K562 treated with DMSO at 1 percent for 12 hours (cell line): ENCODE measurements around the gene KLK5. TPM values are rescaled to one million over a fixed set of nuclear protein-coding genes. Genes with fewer than 3 reads are reported as not detected.

Source experiments
- total RNA-seq: library from RNA; unstranded; fragments of 300-600 nt; gene quantifications from 2 replicates; pipeline ENCODE4 v1.2.3, GENCODE V29; 2022; ENCODE audit not compliant: insufficient read depth

Gene KLK5
- not detected in 2 replicates for total RNA-seq

DNA sequence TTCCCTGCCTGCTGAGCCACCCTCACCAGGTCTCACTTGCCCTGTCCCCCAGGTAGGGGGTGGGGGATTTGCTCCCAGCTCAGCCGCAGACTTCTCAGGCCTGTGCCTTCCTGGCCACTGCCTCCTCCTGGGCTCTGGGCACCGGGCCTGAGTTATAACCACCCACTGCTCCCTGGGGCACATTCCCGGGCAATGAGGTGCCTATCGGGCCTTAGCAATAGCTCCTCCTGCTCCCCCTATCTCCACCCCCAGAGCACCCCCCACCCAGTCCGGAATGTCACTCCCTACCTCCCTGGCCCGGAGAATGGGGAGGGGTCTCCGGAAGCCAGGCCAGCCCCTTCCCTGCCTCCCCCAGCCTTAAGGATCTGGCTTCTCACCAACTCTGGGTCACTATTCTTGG lies at the start of gene KLK5:
KLK5 (minus strand) TSS at position 129 of the 400 bp plus-strand sequence. CDS start 381 bp downstream, outside the sequence.

GRCh38 chr19:51001515-51001914 lies 48.7 kb upstream of the KLK5 start, which contains the start of gene KLK8:
TSS of gene KLK8 (minus strand) at chr19:51001604. CDS start at chr19:51001167, 437 bp downstream.

GRCh38 chr19:50983625-50984292 lies 30.9 kb upstream of the KLK5 start, which contains the start of gene KLK7:
TSS of gene KLK7 (minus strand) at chr19:50983917. CDS start at chr19:50982399, 1,518 bp downstream.

DNA sequence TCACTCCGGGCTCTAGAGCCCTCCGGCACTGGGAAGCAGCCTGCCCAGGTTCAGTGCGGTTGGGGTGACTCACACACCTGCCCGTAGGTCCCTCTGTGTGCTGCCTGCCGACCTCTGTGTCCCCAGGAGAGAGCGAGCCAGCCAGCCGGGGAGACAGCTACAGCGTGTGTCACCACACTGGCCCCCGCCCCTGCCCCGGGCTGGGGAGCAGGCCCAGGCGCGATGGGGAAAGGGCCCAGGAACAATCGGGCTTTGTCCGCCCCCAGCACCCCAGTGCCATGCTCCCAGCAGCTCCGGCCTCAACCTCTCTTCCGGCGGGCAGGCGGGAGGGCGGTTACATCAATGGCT lies 16.5 kb upstream of the KLK5 start, which contains the start of gene KLK6:
KLK6 (minus strand) TSS at position 179 of the 348 bp plus-strand sequence. CDS start 1,487 bp downstream, outside the sequence.

DNA sequence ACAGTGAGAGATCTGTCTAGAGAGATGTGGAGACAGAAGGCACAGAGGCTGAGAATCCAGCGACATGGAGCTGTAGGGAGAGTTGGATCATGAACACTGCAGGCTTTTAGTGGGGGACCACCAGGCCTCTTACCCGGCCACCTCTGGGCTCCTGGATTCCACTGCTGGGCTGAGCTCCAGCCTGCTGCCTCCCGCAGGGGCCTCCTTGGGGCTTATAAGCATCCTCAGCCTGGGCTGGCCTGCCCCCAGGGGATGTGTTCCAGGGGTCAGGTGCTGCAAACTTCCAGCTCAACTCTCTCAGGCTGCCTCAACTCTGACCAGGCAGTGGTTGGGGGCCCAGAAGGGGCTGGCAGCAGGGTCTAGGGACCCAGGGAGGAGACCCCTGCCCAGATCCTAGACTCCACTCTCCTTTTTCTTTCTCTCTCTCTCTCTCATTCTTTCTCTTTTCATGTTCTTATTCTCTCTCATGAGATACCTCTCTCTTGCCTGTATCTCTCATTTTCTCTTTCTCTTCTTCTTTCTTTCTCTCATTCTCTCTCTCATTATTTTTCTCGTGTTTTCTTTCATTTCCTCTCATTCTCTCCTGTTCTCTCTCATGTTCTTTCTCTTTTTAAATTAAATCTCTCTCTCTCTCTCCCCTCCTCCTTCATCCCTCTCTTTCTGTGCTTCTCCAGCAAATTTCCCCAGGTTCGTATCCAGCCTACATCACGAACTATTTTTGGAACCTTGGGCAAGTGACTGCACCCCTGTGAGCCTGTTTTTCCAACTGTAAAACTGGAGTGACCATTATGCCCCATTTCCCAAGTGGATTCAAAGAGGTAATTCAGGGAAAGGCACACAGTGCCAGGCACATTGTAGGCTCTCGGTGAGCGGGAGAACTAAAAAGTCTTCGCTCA lies 41.4 kb downstream of the KLK5 start, which contains the start of gene KLK4:
KLK4 (minus strand) TSS at position 190 of the 896 bp plus-strand sequence. CDS start 657 bp downstream, outside the sequence.

Other genes starting within 250 kb of the KLK5 start
- 1.1 TPM in 1 of 2 replicates, not detected in the other for gene SHANK1, start 233.2 kb downstream of the KLK5 start, total RNA-seq
- 74.7 and 127 TPM in 2 replicates for gene CLEC11A, start 229.7 kb downstream of the KLK5 start, total RNA-seq
- gene GPR32, start 182.6 kb downstream of the KLK5 start, total RNA-seq, result not detected in 2 replicates
- not detected in 2 replicates for gene ACP4, start 162.6 kb downstream of the KLK5 start, total RNA-seq
- 18.4 and 21.5 TPM in 2 replicates for gene KLK1, start 129.3 kb downstream of the KLK5 start, total RNA-seq
- not detected in 2 replicates for gene KLK15, start 119.5 kb downstream of the KLK5 start, total RNA-seq
- gene KLK3, start 98.1 kb downstream of the KLK5 start, total RNA-seq, result not detected in 2 replicates
- gene KLK2, start 79.6 kb downstream of the KLK5 start, total RNA-seq, result not detected in 2 replicates
- not detected in 2 replicates for gene KLK4, start 41.6 kb downstream of the KLK5 start, total RNA-seq
- gene KLK6, start 16.6 kb upstream of the KLK5 start, total RNA-seq, result not detected in 2 replicates
- not detected in 2 replicates for gene KLK7, start 30.9 kb upstream of the KLK5 start, total RNA-seq
- gene KLK8, start 48.6 kb upstream of the KLK5 start, total RNA-seq, result not detected in 2 replicates
- gene KLK10, start 66.7 kb upstream of the KLK5 start, total RNA-seq, result not detected in 2 replicates
- gene KLK11, start 73.6 kb upstream of the KLK5 start, total RNA-seq, result not detected in 2 replicates
- gene KLK12, start 82.0 kb upstream of the KLK5 start, total RNA-seq, result not detected in 2 replicates
- 1.7 and 2.0 TPM in 2 replicates for gene KLK13, start 112.1 kb upstream of the KLK5 start, total RNA-seq
- gene KLK14, start 129.8 kb upstream of the KLK5 start, total RNA-seq, result not detected in 2 replicates
- gene CTU1, start 155.4 kb upstream of the KLK5 start, total RNA-seq, result 13.7 and 31.1 TPM in 2 replicates
- gene SIGLEC9, start 171.9 kb upstream of the KLK5 start, total RNA-seq, result 0.69 TPM in 1 of 2 replicates, not detected in the other
- not detected in 2 replicates for gene SIGLEC7, start 189.3 kb upstream of the KLK5 start, total RNA-seq